Lower lobe of right lung (tissue), 2 donors: ENCODE results near the gene CIPC. TPM values are rescaled to one million over a fixed set of nuclear protein-coding genes. Genes with fewer than 3 reads are reported as not detected.

Experiments
- ATAC-seq, 2 donors: fragments of 200-7000 bp; cut with Tn5 transposase; one replicate each; pipeline ENCODE4 v1.9.1; 2020 to 2022; ENCODE audit warnings: mild to moderate bottlenecking in 2 of 2, moderate library complexity in 2 of 2
- DNase-seq: peaks from one replicate; pipeline ENCODE4 v3.0.0-alpha.2; 2020
- H3K27ac ChIP-seq: fragments of 200-600 bp; one replicate; pipeline ENCODE4 v1.8.0; 2022
- H3K27me3 ChIP-seq: fragments of 200-600 bp; one replicate; pipeline ENCODE4 v1.8.0; 2022; ENCODE audit warnings: low read depth
- H3K36me3 ChIP-seq: fragments of 200-600 bp; one replicate; pipeline ENCODE4 v1.8.0; 2022; ENCODE audit warnings: mild to moderate bottlenecking
- H3K4me1 ChIP-seq: fragments of 200-600 bp; one replicate; pipeline ENCODE4 v1.8.0; 2022
- H3K4me3 ChIP-seq: fragments of 200-600 bp; one replicate; pipeline ENCODE4 v1.8.0; 2022; ENCODE audit warnings: mild to moderate bottlenecking
- H3K9me3 ChIP-seq: fragments of 200-600 bp; one replicate; pipeline ENCODE4 v1.8.0; 2022
- intact Hi-C: fragments of 100-400 bp; cut with DNase I; formaldehyde crosslinking; loops from one replicate; pipeline ENCODE4 v1.11.0; 2022
- total RNA-seq: library from RNA; stranded (reverse); fragmentation: NEBNext Ultra II Directional; extraction: Animal tissue kit (Norgen Biotek cat#: 25700); gene quantifications from one replicate; pipeline ENCODE4 v1.2.1, GENCODE V29; 2021
- TF ChIP-seq, protein P1 (sequence below): fragments of 200-600 bp; IDR thresholded peaks from one replicate; pipeline ENCODE4 v1.8.0; 2022; ENCODE audit warnings: antibody characterized with exemption, mild to moderate bottlenecking
- donor health status: DM: no; HTN: yes; CAD: no; lungs with severe emphysema.

The CIPC gene
- total RNA-seq, 1 donor from 2014 or later, result 28.4 TPM

DNA sequence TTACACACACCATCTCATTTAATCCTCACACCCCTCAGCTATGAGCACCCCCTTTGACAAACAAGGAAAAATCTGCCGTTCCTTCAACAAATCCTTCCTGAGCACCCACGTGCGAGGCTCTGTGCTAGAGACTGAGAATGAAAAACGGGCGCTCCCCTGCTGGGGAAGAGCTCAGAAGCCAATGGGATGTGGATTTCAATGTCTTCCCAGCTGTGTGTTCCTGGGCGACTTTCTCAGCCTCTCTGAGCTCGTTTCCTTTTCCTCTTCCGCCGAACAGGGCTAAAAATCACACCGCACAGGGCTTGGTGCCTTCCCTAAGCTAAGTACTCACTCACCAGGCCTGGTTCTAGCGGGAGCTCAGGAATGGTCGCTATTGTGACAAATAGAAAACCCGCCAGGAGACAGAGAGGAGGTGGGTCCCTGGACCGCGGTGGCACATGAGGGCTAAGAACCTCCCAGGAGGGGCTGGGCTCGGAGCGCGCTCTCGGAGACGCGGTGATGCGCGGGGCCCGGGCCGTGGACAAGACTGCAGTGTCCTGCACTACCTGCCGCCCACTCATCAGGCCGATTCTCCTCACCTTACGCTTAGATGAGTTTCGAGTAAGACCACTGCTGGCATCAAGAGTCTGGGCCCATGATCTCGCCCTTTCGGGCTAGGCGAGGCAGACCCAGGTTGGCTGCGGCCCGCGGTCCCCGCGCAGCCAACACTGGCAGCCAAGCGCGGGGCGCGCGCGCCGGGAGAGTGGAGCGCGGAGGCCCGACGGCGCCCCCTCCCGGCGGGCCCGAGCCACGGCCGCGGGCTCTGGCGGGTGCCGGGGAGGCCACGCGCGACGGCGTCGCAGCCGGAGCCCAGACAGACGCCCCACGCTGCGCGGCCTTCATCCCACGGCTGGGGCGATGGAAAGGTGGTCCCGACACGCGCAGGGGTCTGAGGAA is 26.6 kb downstream of the CIPC start:
- H3K36me3 ChIP-seq, result no peaks in the 10 kb centered on the region
- no peak overlapping the region for H3K27ac ChIP-seq
- H3K4me3 ChIP-seq, result peak overlapping the region; percentile 51
- H3K9me3 ChIP-seq, result no peaks in the 10 kb centered on the region
- DNase-seq, result peak; percentile 68
- peaks cover 29% of the 10 kb centered on the region for H3K4me1 ChIP-seq
- intact Hi-C loops, result no loop called here
- TF ChIP-seq, protein P1, sequence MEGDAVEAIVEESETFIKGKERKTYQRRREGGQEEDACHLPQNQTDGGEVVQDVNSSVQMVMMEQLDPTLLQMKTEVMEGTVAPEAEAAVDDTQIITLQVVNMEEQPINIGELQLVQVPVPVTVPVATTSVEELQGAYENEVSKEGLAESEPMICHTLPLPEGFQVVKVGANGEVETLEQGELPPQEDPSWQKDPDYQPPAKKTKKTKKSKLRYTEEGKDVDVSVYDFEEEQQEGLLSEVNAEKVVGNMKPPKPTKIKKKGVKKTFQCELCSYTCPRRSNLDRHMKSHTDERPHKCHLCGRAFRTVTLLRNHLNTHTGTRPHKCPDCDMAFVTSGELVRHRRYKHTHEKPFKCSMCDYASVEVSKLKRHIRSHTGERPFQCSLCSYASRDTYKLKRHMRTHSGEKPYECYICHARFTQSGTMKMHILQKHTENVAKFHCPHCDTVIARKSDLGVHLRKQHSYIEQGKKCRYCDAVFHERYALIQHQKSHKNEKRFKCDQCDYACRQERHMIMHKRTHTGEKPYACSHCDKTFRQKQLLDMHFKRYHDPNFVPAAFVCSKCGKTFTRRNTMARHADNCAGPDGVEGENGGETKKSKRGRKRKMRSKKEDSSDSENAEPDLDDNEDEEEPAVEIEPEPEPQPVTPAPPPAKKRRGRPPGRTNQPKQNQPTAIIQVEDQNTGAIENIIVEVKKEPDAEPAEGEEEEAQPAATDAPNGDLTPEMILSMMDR, result peak; percentile 52
- peaks cover 20% of the 10 kb centered on the region for H3K27me3 ChIP-seq
- peak; percentile 81 to 83 for ATAC-seq

DNA sequence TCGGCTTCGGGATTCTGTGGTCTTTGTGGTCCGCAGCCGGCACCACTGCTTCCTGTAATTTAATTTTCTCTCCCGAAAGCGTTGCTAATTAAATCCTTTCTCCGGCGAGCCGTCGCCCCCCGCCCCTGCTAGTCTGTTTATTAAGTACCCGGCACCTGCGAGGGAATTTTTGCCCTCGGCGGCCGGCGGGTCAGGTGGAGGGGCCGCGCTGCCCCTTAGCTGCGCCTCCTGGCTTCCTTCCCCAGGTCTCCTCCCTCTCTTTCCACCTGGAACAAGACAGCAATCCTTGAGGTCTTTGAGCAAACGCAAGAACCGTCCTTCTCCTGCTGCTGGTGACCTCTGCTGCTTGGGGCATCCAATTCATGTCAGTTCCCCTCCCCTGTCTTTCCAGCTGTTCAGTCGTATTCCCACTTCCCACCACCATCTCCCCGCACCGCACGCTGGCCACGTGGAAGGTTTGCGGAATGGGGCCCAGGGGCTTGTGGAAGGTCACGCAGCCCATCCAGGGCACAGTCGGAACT is 27.3 kb downstream of the CIPC start:
- no peaks in the 10 kb centered on the region for H3K9me3 ChIP-seq
- peaks cover 29% of the 10 kb centered on the region for H3K4me1 ChIP-seq
- no peaks in the 10 kb centered on the region for H3K36me3 ChIP-seq
- H3K27me3 ChIP-seq, result peaks cover 20% of the 10 kb centered on the region
- TF ChIP-seq, protein P1, result peak; percentile 8
- no peak overlapping the region for H3K27ac ChIP-seq
- H3K4me3 ChIP-seq, result peak overlapping the region; percentile 51
- intact Hi-C loops, result no loop called here
- no peak for ATAC-seq
- no peak for DNase-seq

DNA sequence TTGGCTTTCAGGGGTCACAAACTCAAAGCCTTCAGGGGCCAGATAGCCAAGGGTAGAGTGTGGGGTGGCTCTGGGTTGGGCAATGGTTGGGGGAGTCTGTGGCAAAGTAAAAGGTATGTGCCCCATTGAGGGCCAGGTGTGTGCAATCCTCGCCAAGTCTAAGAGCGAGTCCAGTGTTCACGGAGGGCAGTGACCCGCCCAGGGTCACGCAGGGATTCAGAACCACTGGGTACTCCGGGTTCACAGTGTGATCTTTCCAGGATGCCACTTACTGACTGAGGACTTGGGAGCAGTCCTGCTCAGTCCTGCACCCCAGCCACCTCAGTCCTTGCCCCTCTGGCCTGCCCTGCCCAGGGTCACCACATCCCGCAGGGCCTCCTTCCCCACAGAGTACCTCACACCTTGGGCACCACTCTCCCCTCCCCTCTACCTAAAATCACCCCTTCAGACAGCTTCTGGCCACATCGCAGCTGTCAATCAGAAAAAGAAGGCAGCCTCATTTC is 27.8 kb downstream of the CIPC start:
- TF ChIP-seq, protein P1, result no peak
- no peak for DNase-seq
- peaks cover 20% of the 10 kb centered on the region for H3K27me3 ChIP-seq
- H3K27ac ChIP-seq, result no peak overlapping the region
- no peak overlapping the region for H3K4me3 ChIP-seq
- no peaks in the 10 kb centered on the region for H3K9me3 ChIP-seq
- H3K4me1 ChIP-seq, result peaks cover 29% of the 10 kb centered on the region
- intact Hi-C loops, result no loop called here
- H3K36me3 ChIP-seq, result no peaks in the 10 kb centered on the region
- no peak for ATAC-seq

DNA sequence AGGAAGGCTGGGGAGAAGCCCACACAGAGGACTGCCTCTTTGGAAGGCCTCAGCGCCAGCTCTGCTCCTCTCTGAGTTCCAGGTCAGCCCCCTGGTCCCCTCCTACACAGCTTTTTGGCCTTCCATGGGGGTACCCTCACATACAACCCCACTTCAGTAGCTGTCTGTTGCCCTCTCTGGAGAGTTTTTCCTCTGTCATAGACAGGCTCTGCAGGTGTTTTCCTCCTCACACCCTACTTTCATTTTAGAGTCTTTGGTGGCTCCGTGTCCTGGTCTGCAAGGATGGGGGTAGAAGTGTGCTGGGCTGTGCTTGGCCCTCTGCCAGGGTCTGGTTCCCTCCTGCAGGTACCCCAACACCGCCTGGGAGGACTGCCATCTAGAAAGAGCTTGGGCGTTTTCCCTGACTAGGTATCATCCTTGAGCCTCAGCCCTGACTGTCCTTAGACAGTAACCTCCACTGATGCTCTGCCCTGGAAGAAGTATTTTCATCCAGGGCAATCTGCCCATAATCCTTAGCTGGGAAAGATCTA is 28.5 kb downstream of the CIPC start:
- ATAC-seq (no peak), DNase-seq (no peak)
- peaks cover 29% of the 10 kb centered on the region for H3K4me1 ChIP-seq
- intact Hi-C loops, result no loop called here
- no peak overlapping the region for H3K27ac ChIP-seq
- H3K4me3 ChIP-seq, result no peak overlapping the region
- H3K27me3 ChIP-seq, result peaks cover 20% of the 10 kb centered on the region
- H3K36me3 ChIP-seq, result no peaks in the 10 kb centered on the region
- TF ChIP-seq, protein P1, result no peak
- no peaks in the 10 kb centered on the region for H3K9me3 ChIP-seq

DNA sequence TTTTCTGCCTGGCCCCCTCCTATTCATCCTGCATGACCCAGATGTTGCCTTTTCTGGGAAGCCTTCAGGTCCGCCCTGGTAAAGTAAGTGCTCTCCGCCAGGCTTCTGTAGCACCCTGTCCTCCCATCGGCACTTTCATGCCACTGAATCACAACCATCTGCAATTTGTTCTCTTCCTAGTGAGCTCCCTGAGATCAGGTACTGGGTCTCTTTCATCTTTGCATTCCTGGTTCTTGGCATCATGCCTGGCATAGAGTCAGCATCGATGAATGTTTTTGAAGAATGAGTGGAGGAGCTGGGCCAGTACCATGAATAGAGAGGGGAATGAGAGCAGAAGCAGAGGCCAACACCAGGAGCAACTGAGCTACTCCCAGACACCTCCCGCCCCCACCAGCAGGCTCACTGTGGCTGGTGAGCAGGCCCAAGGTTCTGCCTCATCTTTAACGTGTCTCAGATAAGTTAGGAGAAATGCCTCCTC is 30.4 kb downstream of the CIPC start:
- intact Hi-C loops, result no loop called here
- DNase-seq (no peak), ATAC-seq (no peak)
- Histone ChIP-seq H3K4me3 (no peak overlapping the region), H3K4me1 (peaks cover 20% of the 10 kb centered on the region), H3K9me3 (no peaks in the 10 kb centered on the region), H3K27ac (no peak overlapping the region), H3K27me3 (peaks cover 26% of the 10 kb centered on the region), H3K36me3 (no peaks in the 10 kb centered on the region)
- TF ChIP-seq, protein P1, result no peak
